Mesothelial cell of epicardium (in vitro differentiated cells): Measurements from ENCODE around the gene OSGIN1. TPM values are rescaled to one million over a fixed set of nuclear protein-coding genes. Genes with fewer than 3 reads are reported as not detected.

ENCODE experiments used
- DNase-seq, 2 experiments: peaks; one replicate each; pipeline ENCODE4 v3.0.0; 2021; ENCODE audit warnings: low spot score in 2 of 2; ENCODE audit not compliant: unreplicated experiment in 2 of 2
- H3K27ac Mint-ChIP-seq: 2 replicates; pipeline ENCODE4 v1.8.0; 2021; ENCODE audit warnings: mixed read lengths
- H3K27me3 Mint-ChIP-seq: 2 replicates; pipeline ENCODE4 v1.8.0; 2021; ENCODE audit warnings: low read depth, mixed read lengths
- H3K36me3 Mint-ChIP-seq: 2 replicates; pipeline ENCODE4 v1.8.0; 2021; ENCODE audit warnings: mixed read lengths
- H3K4me1 Mint-ChIP-seq: 2 replicates; pipeline ENCODE4 v1.8.0; 2021; ENCODE audit warnings: mixed read lengths
- H3K4me3 Mint-ChIP-seq: 2 replicates; pipeline ENCODE4 v1.8.0; 2021; ENCODE audit warnings: mild to moderate bottlenecking, moderate library complexity, mixed read lengths
- H3K9me3 Mint-ChIP-seq: 2 replicates; pipeline ENCODE4 v1.8.0; 2021; ENCODE audit warnings: mixed read lengths
- total RNA-seq: library from RNA; stranded (reverse); gene quantifications from 3 replicates; pipeline ENCODE4 v1.2.1, GENCODE V29; 2021
- TF ChIP-seq, protein P1 (sequence below): fragments of 200-600 bp; sonication (generic); IDR thresholded peaks from one replicate; pipeline ENCODE4 v1.5.0; 2021; ENCODE audit warnings: antibody characterized with exemption; ENCODE audit not compliant: unreplicated experiment

Gene OSGIN1
- total RNA-seq, 1 donor from 2014 or later, result 2.5 TPM

GRCh38 chr16:84000989-84001642 lies 48.1 kb downstream of the OSGIN1 start:
- DNase-seq, result no peak
- H3K4me1 Mint-ChIP-seq, result no peaks in the 10 kb centered on the region
- no peaks in the 10 kb centered on the region for H3K36me3 Mint-ChIP-seq
- TF ChIP-seq, protein P1, sequence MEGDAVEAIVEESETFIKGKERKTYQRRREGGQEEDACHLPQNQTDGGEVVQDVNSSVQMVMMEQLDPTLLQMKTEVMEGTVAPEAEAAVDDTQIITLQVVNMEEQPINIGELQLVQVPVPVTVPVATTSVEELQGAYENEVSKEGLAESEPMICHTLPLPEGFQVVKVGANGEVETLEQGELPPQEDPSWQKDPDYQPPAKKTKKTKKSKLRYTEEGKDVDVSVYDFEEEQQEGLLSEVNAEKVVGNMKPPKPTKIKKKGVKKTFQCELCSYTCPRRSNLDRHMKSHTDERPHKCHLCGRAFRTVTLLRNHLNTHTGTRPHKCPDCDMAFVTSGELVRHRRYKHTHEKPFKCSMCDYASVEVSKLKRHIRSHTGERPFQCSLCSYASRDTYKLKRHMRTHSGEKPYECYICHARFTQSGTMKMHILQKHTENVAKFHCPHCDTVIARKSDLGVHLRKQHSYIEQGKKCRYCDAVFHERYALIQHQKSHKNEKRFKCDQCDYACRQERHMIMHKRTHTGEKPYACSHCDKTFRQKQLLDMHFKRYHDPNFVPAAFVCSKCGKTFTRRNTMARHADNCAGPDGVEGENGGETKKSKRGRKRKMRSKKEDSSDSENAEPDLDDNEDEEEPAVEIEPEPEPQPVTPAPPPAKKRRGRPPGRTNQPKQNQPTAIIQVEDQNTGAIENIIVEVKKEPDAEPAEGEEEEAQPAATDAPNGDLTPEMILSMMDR, result no peak
- H3K4me3 Mint-ChIP-seq, result no peak overlapping the region
- no peaks in the 10 kb centered on the region for H3K9me3 Mint-ChIP-seq
- H3K27ac Mint-ChIP-seq, result no peak overlapping the region
- peaks cover 13% of the 10 kb centered on the region for H3K27me3 Mint-ChIP-seq

DNA sequence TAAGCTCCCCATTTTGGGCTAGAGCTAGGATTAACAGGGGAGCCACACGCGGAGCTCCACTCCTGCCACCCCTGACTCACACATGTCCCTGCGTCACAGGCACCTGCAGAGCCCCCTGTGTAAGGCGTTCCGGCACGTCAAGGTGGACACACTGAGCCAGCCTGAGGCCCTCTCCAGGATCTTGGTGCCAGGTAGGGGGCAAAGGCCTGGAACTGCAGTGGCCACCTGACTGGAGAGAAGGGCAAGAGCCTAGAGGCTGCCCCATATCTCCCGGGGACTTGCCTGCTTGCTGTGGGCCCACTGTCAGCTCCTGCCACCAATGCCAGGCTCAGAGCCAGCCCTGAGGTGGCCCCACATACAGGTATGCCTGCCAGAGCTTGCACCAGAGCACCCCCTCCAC lies 48.7 kb downstream of the OSGIN1 start:
- TF ChIP-seq, protein P1, result no peak
- H3K27ac Mint-ChIP-seq, result no peak overlapping the region
- no peak overlapping the region for H3K4me3 Mint-ChIP-seq
- peaks cover 13% of the 10 kb centered on the region for H3K27me3 Mint-ChIP-seq
- H3K36me3 Mint-ChIP-seq, result no peaks in the 10 kb centered on the region
- H3K9me3 Mint-ChIP-seq, result no peaks in the 10 kb centered on the region
- H3K4me1 Mint-ChIP-seq, result no peaks in the 10 kb centered on the region
- no peak for DNase-seq

GRCh38 chr16:84003038-84003437 lies 50.0 kb downstream of the OSGIN1 start:
- Mint-ChIP-seq H3K27ac (no peak overlapping the region), H3K36me3 (no peaks in the 10 kb centered on the region), H3K27me3 (peaks cover 13% of the 10 kb centered on the region), H3K4me3 (no peak overlapping the region), H3K4me1 (no peaks in the 10 kb centered on the region), H3K9me3 (no peaks in the 10 kb centered on the region)
- TF ChIP-seq, protein P1, result no peak
- no peak for DNase-seq

DNA sequence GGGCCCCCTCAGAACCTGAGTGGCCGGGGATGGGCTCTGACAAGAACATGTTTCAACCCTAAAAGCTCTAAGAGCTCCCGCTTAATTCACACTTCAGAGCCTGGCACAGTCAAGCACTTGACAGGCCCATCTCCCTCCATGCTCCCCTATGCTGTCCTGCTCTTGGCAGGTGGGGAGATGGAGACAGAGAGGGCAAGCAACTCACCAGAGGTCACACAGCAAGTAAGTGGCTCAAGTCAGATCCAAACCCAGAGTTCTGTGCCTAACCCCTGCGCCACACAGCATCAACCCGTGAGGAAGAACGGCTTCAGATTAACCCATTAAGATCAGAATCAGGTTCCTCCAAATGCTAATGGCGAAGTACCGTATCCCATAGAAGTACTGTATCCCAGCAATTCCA lies 51.4 kb downstream of the OSGIN1 start:
- no peaks in the 10 kb centered on the region for H3K4me1 Mint-ChIP-seq
- DNase-seq, result no peak
- H3K36me3 Mint-ChIP-seq, result no peaks in the 10 kb centered on the region
- peaks cover 4% of the 10 kb centered on the region for H3K9me3 Mint-ChIP-seq
- no peak overlapping the region for H3K27ac Mint-ChIP-seq
- H3K27me3 Mint-ChIP-seq, result peaks cover 11% of the 10 kb centered on the region
- H3K4me3 Mint-ChIP-seq, result no peak overlapping the region
- TF ChIP-seq, protein P1, result no peak

DNA sequence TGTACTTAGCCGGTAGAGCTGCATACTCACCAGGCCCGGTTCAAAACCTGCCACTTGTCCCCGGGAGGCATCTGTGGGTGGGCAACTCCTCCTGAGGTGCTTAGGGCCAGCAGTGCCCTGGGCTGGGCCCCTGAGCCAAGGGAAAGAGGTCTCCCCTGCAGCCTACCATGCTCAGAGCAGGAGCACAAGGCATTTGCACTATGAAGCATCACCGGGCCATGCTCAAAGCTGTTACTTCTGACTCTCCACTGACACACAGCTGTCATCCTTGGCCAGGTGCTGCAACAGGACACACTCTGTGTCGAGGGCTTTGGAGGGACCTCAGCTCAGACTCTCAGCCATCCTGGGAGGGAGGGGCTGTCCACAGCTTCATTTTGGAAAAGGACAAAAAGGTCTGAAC lies 52.4 kb downstream of the OSGIN1 start:
- no peak overlapping the region for H3K4me3 Mint-ChIP-seq
- peaks cover 4% of the 10 kb centered on the region for H3K9me3 Mint-ChIP-seq
- H3K4me1 Mint-ChIP-seq, result no peaks in the 10 kb centered on the region

More for the DNA sequence above, 52.4 kb downstream of the OSGIN1 start:
- DNase-seq, result no peak
- Mint-ChIP-seq H3K27me3 (peaks cover 11% of the 10 kb centered on the region), H3K36me3 (no peaks in the 10 kb centered on the region), H3K27ac (no peak overlapping the region)
- TF ChIP-seq, protein P1, result no peak
